IPS-18a (cell line): ENCODE data around the gene COX7A2.

Experiments used
- H3K27ac ChIP-seq: one replicate; pipeline ENCODE4 v1.5.1; 2013; ENCODE audit warnings: low read length
- H3K27me3 ChIP-seq: one replicate; pipeline ENCODE4 v1.6.1; 2013; ENCODE audit warnings: mild to moderate bottlenecking, low read length; ENCODE audit not compliant: control insufficient read depth, insufficient read depth
- H3K36me3 ChIP-seq: one replicate; pipeline ENCODE4 v1.6.1; 2013; ENCODE audit warnings: low read depth, low read length; ENCODE audit not compliant: control insufficient read depth
- H3K4me1 ChIP-seq: one replicate; pipeline ENCODE4 v1.6.1; 2013; ENCODE audit warnings: low read depth, low read length; ENCODE audit not compliant: control insufficient read depth
- H3K4me3 ChIP-seq: one replicate; pipeline ENCODE4 v1.5.1; 2013; ENCODE audit warnings: low read length
- H3K9ac ChIP-seq: one replicate; pipeline ENCODE4 v1.6.1; 2013; ENCODE audit warnings: mild to moderate bottlenecking, low read length, moderate library complexity
- H3K9me3 ChIP-seq: one replicate; pipeline ENCODE4 v1.6.1; 2013; ENCODE audit warnings: low read depth, low read length; ENCODE audit not compliant: control insufficient read depth

Gene COX7A2, protein sequence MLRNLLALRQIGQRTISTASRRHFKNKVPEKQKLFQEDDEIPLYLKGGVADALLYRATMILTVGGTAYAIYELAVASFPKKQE

GRCh38 chr6:75243333-75244062 lies at the start of gene COX7A2:
Gene COX7A2, minus strand, starts transcription at chr6:75243801. Its CDS starts 67 bp downstream, at chr6:75243734.
- H3K4me1 ChIP-seq, result peaks cover 3% of the 10 kb centered on the region
- peaks cover 15% of the 10 kb centered on the region for H3K36me3 ChIP-seq
- H3K9me3 ChIP-seq, result no peaks in the 10 kb centered on the region
- H3K4me3 ChIP-seq, result peak within 1 kb of the TSS; percentile 71
- H3K27ac ChIP-seq, result peak within 1 kb of the TSS; percentile 66
- H3K9ac ChIP-seq, result peak within 1 kb of the TSS; percentile 75
- H3K27me3 ChIP-seq, result no peaks in the 10 kb centered on the region

- no peaks in the 10 kb centered on the region for H3K27me3 ChIP-seq
- no peak overlapping the region for H3K27ac ChIP-seq
- no peaks in the 10 kb centered on the region for H3K36me3 ChIP-seq
- no peak overlapping the region for H3K4me3 ChIP-seq
- H3K9me3 ChIP-seq, result no peaks in the 10 kb centered on the region
- H3K9ac ChIP-seq, result no peak overlapping the region
- H3K4me1 ChIP-seq, result peaks cover 15% of the 10 kb centered on the region
These were observed 49.0 kb upstream of the COX7A2 start for GRCh38 chr6:75292555-75292954.

DNA sequence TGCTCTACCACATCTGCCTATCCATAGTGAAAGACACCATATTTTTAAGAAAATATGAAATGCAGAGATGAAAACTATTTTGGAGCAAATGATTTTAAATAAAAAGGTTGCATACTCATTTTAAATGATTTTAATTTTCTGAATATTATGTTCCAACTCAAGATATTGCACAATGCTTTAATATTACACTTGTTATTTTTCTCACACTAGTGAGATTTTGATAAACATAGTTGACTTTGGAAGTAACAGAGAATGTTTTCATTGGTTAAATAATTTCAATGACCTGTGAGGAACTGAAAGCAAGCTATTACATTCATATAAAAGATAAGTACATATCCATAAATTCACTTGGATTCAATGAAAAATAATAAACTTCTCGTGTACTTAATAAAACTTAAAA lies 48.1 kb upstream of the COX7A2 start:
- no peaks in the 10 kb centered on the region for H3K9me3 ChIP-seq
- H3K27me3 ChIP-seq, result no peaks in the 10 kb centered on the region
- no peaks in the 10 kb centered on the region for H3K36me3 ChIP-seq
- no peak overlapping the region for H3K27ac ChIP-seq
- H3K9ac ChIP-seq, result no peak overlapping the region
- no peak overlapping the region for H3K4me3 ChIP-seq
- H3K4me1 ChIP-seq, result peaks cover 15% of the 10 kb centered on the region

DNA sequence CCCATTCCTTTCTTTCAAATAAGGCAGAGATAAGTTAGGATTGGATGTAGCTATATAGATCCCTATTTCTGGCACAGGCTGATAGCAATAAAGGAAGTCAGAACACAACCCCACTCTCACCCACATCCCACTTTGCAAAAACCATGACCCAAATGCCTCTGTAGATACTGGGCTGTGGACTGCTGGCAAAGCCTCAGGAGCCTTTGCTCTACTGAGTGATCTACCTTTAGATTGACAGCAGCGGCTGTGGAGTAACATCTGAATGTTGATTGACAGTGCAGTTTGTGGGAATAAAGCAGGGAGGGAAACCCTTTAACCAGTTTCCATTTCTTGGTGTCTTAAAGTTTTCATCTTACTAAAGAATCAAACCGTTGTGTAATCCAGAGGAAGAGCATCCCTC lies 47.7 kb upstream of the COX7A2 start:
- no peak overlapping the region for H3K9ac ChIP-seq
- H3K36me3 ChIP-seq, result no peaks in the 10 kb centered on the region
- no peak overlapping the region for H3K27ac ChIP-seq

GRCh38 chr6:75290136-75290945 lies 46.7 kb upstream of the COX7A2 start:
- H3K27me3 ChIP-seq, result no peaks in the 10 kb centered on the region
- no peaks in the 10 kb centered on the region for H3K36me3 ChIP-seq
- no peaks in the 10 kb centered on the region for H3K9me3 ChIP-seq
- no peak overlapping the region for H3K4me3 ChIP-seq
- H3K4me1 ChIP-seq, result peaks cover 15% of the 10 kb centered on the region
- no peak overlapping the region for H3K27ac ChIP-seq
- peak overlapping the region; percentile 18 for H3K9ac ChIP-seq

More for the DNA sequence above, 47.7 kb upstream of the COX7A2 start:
- Histone ChIP-seq H3K9me3 (no peaks in the 10 kb centered on the region), H3K4me3 (no peak overlapping the region), H3K27me3 (no peaks in the 10 kb centered on the region), H3K4me1 (peaks cover 15% of the 10 kb centered on the region)

GRCh38 chr6:75288023-75288422 lies 44.4 kb upstream of the COX7A2 start:
- Histone ChIP-seq H3K9me3 (no peaks in the 10 kb centered on the region), H3K27me3 (no peaks in the 10 kb centered on the region), H3K9ac (no peak overlapping the region), H3K27ac (no peak overlapping the region), H3K4me1 (peaks cover 15% of the 10 kb centered on the region), H3K36me3 (no peaks in the 10 kb centered on the region), H3K4me3 (no peak overlapping the region)

DNA sequence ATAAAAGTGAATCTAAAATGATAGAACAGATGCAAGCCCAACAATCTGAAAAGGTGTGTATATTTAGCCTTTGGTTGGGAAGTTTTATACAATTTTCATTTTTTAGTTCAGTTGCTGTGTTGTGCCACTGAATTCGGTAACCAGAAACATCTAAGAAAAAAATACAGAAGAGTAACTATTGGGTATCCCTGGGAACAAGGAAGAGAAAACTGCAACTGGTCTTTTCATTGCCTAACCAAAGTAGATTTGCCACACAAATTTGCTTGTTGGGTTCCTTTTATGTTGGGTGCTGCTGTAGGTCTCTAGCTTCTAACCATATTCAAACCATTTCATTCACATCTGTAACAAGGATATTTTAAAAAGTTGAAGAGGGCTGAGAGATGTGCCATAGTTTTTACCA lies 43.8 kb upstream of the COX7A2 start:
- no peak overlapping the region for H3K27ac ChIP-seq
- no peak overlapping the region for H3K4me3 ChIP-seq

DNA sequence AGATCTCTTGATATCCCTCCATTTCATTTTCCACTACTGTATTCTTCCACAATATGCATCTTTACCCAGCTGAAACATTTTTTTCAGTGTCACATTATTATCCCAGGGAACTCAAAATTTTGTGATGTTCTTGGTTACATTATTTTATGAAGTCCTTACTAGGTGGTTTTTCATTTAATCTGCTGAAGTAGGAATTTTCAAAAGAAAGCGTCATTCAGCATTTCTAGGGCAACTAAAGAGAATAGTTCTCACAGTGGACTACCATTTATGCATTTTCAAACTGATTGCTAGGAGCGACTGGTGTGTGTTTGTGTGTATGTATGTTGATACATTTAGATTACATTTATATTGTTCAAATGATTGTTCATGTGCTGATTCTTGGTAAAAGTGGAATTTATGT lies 43.4 kb upstream of the COX7A2 start:
- no peaks in the 10 kb centered on the region for H3K27me3 ChIP-seq
- no peak overlapping the region for H3K4me3 ChIP-seq
- no peak overlapping the region for H3K9ac ChIP-seq
- no peaks in the 10 kb centered on the region for H3K9me3 ChIP-seq
- no peaks in the 10 kb centered on the region for H3K36me3 ChIP-seq
- peaks cover 20% of the 10 kb centered on the region for H3K4me1 ChIP-seq
- no peak overlapping the region for H3K27ac ChIP-seq

More for the DNA sequence above, 43.8 kb upstream of the COX7A2 start:
- H3K9me3 ChIP-seq, result no peaks in the 10 kb centered on the region
- H3K27me3 ChIP-seq, result no peaks in the 10 kb centered on the region
- H3K36me3 ChIP-seq, result no peaks in the 10 kb centered on the region
- H3K4me1 ChIP-seq, result peaks cover 19% of the 10 kb centered on the region
- H3K9ac ChIP-seq, result no peak overlapping the region

DNA sequence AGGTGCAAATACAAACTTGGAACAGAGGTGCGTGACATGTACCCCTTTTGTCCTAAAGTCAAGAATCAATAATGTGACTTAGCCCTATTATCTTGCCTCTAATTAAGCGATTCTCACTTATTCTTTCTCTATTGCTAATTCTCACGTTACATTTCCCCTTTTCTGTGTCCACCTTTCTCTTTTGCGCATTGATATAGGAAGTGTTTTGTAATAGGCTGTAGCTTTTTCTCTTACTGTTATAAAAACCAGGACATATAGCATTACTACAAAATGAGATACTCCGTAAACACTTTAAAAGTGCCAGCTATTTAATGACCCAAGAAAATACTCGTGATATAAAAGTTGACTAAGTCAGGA lies 41.7 kb upstream of the COX7A2 start:
- Histone ChIP-seq H3K36me3 (no peaks in the 10 kb centered on the region), H3K9ac (peak overlapping the region; percentile 58), H3K4me3 (peak overlapping the region; percentile 79), H3K4me1 (peaks cover 24% of the 10 kb centered on the region), H3K9me3 (no peaks in the 10 kb centered on the region), H3K27ac (no peak overlapping the region), H3K27me3 (no peaks in the 10 kb centered on the region)

DNA sequence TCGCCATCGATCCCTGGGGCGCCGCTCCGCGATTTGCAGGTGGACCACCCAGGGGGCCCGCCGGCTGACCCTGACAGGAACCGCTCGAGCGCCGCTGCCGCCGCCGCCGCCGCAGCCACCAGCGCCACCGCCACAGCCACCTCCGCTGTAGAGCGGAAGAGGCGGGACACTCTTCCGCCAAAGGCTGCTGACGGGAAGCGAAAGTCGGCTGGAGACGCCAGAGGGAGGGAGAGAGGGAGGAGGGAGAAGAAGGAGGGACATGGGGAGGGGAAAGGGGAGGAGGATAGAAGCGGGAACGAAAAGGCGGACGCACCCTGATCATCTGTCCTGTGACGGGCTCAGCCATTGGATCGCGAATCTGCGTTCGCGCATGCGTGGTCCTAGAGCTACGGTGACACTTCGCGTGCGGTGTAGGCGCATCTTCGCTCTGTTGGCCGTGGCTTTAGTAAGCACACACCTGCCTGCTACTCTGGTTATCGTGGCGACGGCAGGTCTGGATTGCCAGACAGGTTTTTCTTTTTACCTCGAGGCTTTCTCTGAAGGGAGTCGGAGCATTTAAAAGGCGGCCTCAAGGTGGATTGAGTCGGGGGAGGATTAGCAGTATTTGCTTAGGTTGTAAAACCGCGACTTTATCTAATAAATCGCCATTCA lies 41.2 kb upstream of the COX7A2 start, which contains the start of gene TMEM30A:
TMEM30A (minus strand) TSS at position 161 of the 651 bp plus-strand sequence; CDS start at position 7, 154 bp downstream.
- no peaks in the 10 kb centered on the region for H3K9me3 ChIP-seq
- H3K27ac ChIP-seq, result peak within 1 kb of the TSS; percentile 35
- H3K4me3 ChIP-seq, result peak within 1 kb of the TSS; percentile 92
- H3K4me1 ChIP-seq, result peaks cover 23% of the 10 kb centered on the region
- H3K27me3 ChIP-seq, result no peaks in the 10 kb centered on the region
- peak within 1 kb of the TSS; percentile 68 for H3K9ac ChIP-seq
- H3K36me3 ChIP-seq, result no peaks in the 10 kb centered on the region

DNA sequence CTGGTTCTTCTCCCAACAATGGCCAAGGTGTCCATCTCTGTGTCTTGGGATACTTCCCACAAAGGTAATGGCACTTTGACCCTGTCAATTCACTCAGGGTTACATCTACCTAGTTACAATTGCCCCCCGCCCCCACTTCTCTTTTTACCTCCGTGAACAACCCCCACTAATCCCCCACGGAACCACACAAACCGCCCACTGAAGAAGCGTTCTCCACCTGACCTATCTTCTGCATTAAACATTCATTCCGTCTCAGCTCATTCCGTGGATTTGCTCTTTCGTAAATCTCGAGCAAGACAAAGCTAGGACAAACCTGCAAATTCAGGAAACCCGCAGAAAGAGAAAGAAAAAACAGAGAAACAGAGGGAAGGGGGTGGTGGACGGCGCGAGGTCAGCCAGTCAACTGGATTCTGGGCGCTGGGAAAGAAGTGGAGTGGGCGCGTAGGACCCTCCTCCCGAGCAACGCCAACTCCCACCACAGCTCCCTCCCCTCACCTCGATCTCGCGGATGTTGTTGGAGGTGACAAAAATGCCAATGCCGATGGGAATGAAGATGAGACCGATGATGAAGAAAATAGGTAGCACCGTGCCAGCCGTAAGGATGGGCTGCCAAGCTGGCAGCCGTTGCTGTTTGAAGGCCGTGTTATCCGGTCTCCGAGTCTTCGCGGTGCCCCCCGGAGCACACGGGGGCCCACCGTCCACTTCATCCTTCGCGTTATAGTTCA lies 40.5 kb upstream of the COX7A2 start:
- peak overlapping the region; percentile 35 for H3K27ac ChIP-seq
- H3K9me3 ChIP-seq, result no peaks in the 10 kb centered on the region
- H3K36me3 ChIP-seq, result no peaks in the 10 kb centered on the region
- H3K4me3 ChIP-seq, result peak overlapping the region; percentile 92
- H3K4me1 ChIP-seq, result peaks cover 26% of the 10 kb centered on the region
- H3K9ac ChIP-seq, result peak overlapping the region; percentile 68
- H3K27me3 ChIP-seq, result no peaks in the 10 kb centered on the region
